ENCODE measurements around the gene BEND6. TPM values are rescaled to one million over a fixed set of nuclear protein-coding genes. Genes with fewer than 3 reads are reported as not detected.

Gene BEND6
- 1.9 and 2.1 TPM in 2 replicates for total RNA-seq (2021; fragmentation: NEBNext Ultra II Directional; extraction: Animal tissue kit (Norgen Biotek cat#: 25700))
- 0.53 and 0.71 TPM in 2 replicates for polyA plus RNA-seq (2011; rRNA removed)
- polyA plus RNA-seq (2011; cell fraction: cytosol; rRNA removed), result 0.70 TPM
- polyA plus RNA-seq (2011; cell fraction: nucleus; rRNA removed), result 1.9 TPM
- polyA plus RNA-seq (2012, experiment 1 of 2), result 0.80 to 1.4 TPM (median 1.0 TPM) in 4 replicates
- polyA plus RNA-seq (2012, experiment 2 of 2), result 0.04 TPM
- polyA plus RNA-seq (2013, experiment 1 of 2), result 4.5 TPM
- polyA plus RNA-seq (2013, experiment 2 of 2), result 3.8 TPM
- 0.79 and 1.1 TPM in 2 replicates for polyA minus RNA-seq (2011; rRNA and poly(A)+ RNA removed)
- 1.3 TPM for polyA minus RNA-seq (2011; cell fraction: cytosol; rRNA and poly(A)+ RNA removed)
- 4.2 TPM for polyA minus RNA-seq (2011; cell fraction: nucleus; rRNA and poly(A)+ RNA removed)
- long read RNA-seq, experiment 1, partial matches to known transcripts, result 0 of 1 reads
- long read RNA-seq, experiment 1, other reads (novel, unspliced or antisense), result 1 of 1 reads
- long read RNA-seq, experiment 2, partial matches to known transcripts, result 0 of 1 reads
- long read RNA-seq, experiment 2, other reads (novel, unspliced or antisense), result 1 of 1 reads

GRCh38 chr6:56954403-56955170 lies at the start of gene BEND6:
BEND6 (plus strand) TSS chr6:56955107; CDS start chr6:56981811, 26,704 bp downstream.
- Histone ChIP-seq H3K27me3 (replicated peaks in 1 of 4; ENCODE audit: control insufficient read depth in 3 of 4, extremely low read depth in 1 of 4, insufficient read depth in 3 of 4, low read length in 3 of 4) (peaks cover 0 to 18% (median 10%) of the 10 kb centered on the region in 4 experiments; a peak in 5 of 7 replicates), H3K36me3 (ENCODE audit: control insufficient read depth in 2 of 4, insufficient read depth in 4 of 4, low read length in 3 of 4) (peaks cover 0 to 3% (median 0%) of the 10 kb centered on the region in 4 experiments; a peak in 1 of 8 replicates), H2BK20ac (ENCODE audit: low read length) (no peak within 1 kb of the TSS), H2BK5ac (ENCODE audit: low read depth, low read length) (peak within 1 kb of the TSS; percentile 76), H4K20me1 (replicated peaks in 1 of 2; ENCODE audit: control insufficient read depth in 1 of 2, insufficient read depth in 2 of 2, low read length in 2 of 2) (no peaks in the 10 kb centered on the region), H3K14ac (ENCODE audit: insufficient read length) (no peak within 1 kb of the TSS), H2AK5ac (ENCODE audit: low read depth, low read length) (no peak within 1 kb of the TSS), H3K4me2 (ENCODE audit: insufficient read depth in 1 of 2, low read depth in 2 of 2, low read length in 2 of 2) (peak within 1 kb of the TSS; percentile 91 to 95), H2AFZ (ENCODE audit: low read length) (peak within 1 kb of the TSS; percentile 95), H3K23me2 (ENCODE audit: low read depth, low read length) (peaks cover 16% of the 10 kb centered on the region), H3K4me1 (replicated peaks in 1 of 4; ENCODE audit: control insufficient read depth in 3 of 4, insufficient read depth in 4 of 4, low read length in 3 of 4) (peaks cover 0 to 13% (median 5%) of the 10 kb centered on the region in 4 experiments; a peak in 4 of 7 replicates), H3K18ac (ENCODE audit: extremely low read depth, low read length) (peak within 1 kb of the TSS; percentile 57), H3K4me3 (ENCODE audit: extremely low read depth in 1 of 4, insufficient read depth in 2 of 4, low read depth in 3 of 4, low read length in 4 of 4) (peak within 1 kb of the TSS; percentile 69 to 90 (median 80)), H4K8ac (ENCODE audit: extremely low read depth, insufficient read depth, low read length) (peak within 1 kb of the TSS; percentile 95), H2BK12ac (ENCODE audit: low read depth, low read length) (peak within 1 kb of the TSS; percentile 91), H3K79me1 (ENCODE audit: low read depth, low read length) (no peaks in the 10 kb centered on the region), H2BK120ac (replicated peaks; ENCODE audit: low read depth, low read length) (peak within 1 kb of the TSS; percentile 39), H3K9me3 (ENCODE audit: insufficient read depth in 2 of 2, low read depth in 1 of 2, low read length in 1 of 2) (no peaks in the 10 kb centered on the region), H3K23ac (ENCODE audit: insufficient read length) (no peak within 1 kb of the TSS), H2BK15ac (ENCODE audit: low read length) (no peak within 1 kb of the TSS; the same call in 1 of the 2 replicates), H3K9ac (replicated peaks in 1 of 4; ENCODE audit: extremely low read depth in 1 of 4, low read depth in 3 of 4, low read length in 3 of 4) (peak within 1 kb of the TSS; percentile 68 to 85 (median 84)), H3K27ac (ENCODE audit: low read depth, low read length) (peak within 1 kb of the TSS; percentile 2; the same call in 1 of the 2 replicates), H4K91ac (replicated peaks; ENCODE audit: insufficient read length, low read length) (peak within 1 kb of the TSS; percentile 82), H3K56ac (replicated peaks; ENCODE audit: insufficient read length, low read depth, low read length) (peak within 1 kb of the TSS; percentile 37), H4K5ac (ENCODE audit: insufficient read length, low read depth, low read length) (peak within 1 kb of the TSS; percentile 55), H3K79me2 (ENCODE audit: control insufficient read depth in 1 of 2, insufficient read depth in 2 of 2, low read length in 2 of 2) (no peaks in the 10 kb centered on the region), H3K4ac (replicated peaks; ENCODE audit: insufficient read length, low read depth, low read length) (peak within 1 kb of the TSS; percentile 24)
- 1% methylated on average over 38 of the region's 107 CpGs; no CpG with 5 or more reads in 1 of the 2 experiments for WGBS, 2 experiments (ENCODE audit: extremely low coverage in 1 of 2, insufficient coverage in 1 of 2, insufficient read length in 1 of 2, insufficient replicate concordance in 2 of 2, low coverage in 1 of 2, low lambda C conversion rate in 2 of 2, missing lambda C conversion rate in 1 of 2)
- DNase-seq (ENCODE audit: low read depth in 1 of 2, low spot score in 2 of 2), result peak; percentile 17 to 71
- ChIA-PET POLR2A (ENCODE audit: partially characterized antibody) (interaction anchor here (0.5 to 1.4 kb wide), 28 partner anchors 10 to 362 kb away, joined by 3 to 12 read pairs (median 3); partner anchors contain the start of genes BAG2, KIAA1586 and PRIM2), CTCF (ENCODE audit: partially characterized antibody) (interaction anchor here (0.7 to 3.3 kb wide), 18 partner anchors 10 to 143 kb away, joined by 3 to 14 read pairs (median 4); no protein-coding TSS in a partner anchor)
- no peak for FAIRE-seq
- TF ChIP-seq TBP (IDR thresholded peaks at IDR 0.05; ENCODE audit: low read depth, low read length) (peak; percentile 38; the same call in 1 of the 2 replicates), NRF1 (IDR thresholded peaks at IDR 0.05; ENCODE audit: low read depth, low read length) (no peak), BACH1 (IDR thresholded peaks at IDR 0.05; ENCODE audit: low read length) (peak; percentile 94), HDAC6 (IDR thresholded peaks at IDR 0.05; ENCODE audit: low read depth, low read length) (no peak), POLR2AphosphoS5 (IDR thresholded peaks at IDR 0.05; ENCODE audit: low read depth, low read length) (peak; percentile 63), PHF8 (conservative IDR thresholded peaks at IDR 0.05; ENCODE audit: low read depth, low read length) (peak; percentile 7), RBBP5 (IDR thresholded peaks at IDR 0.05; ENCODE audit: borderline replicate concordance, low read depth, low read length) (peak; percentile 97), CHD2 (IDR thresholded peaks at IDR 0.05; ENCODE audit: low read length) (no peak), MAFK (IDR thresholded peaks at IDR 0.05; ENCODE audit: low read depth, low read length) (peak; percentile 74; the same call in 1 of the 2 replicates)
